Prostate gland (tissue), 2 donors: Measurements from ENCODE around the gene STX7. TPM values are rescaled to one million over a fixed set of nuclear protein-coding genes. Genes with fewer than 3 reads are reported as not detected.

Source experiments
- DNase-seq: peaks from one replicate; pipeline ENCODE4 v3.0.0-alpha.2; 2019; ENCODE audit warnings: low spot score
- H3K27ac ChIP-seq, 2 donors: fragments of 200-600 bp; sonication (generic); 2 replicates each; pipeline ENCODE4 v1.5.1; 2017 to 2019
- H3K27me3 ChIP-seq: fragments of 200-600 bp; sonication (generic); replicated peaks from 2 replicates; pipeline ENCODE4 v1.5.1; 2019; ENCODE audit not compliant: insufficient read depth
- H3K36me3 ChIP-seq, 2 donors: fragments of 200-600 bp; sonication (generic); 1 replicate in 1 of 2; 2 replicates in 1 of 2; pipeline versions ENCODE4 v1.5.1 to v1.8.1; 2017 to 2019
- H3K4me1 ChIP-seq: fragments of 200-600 bp; sonication (generic); replicated peaks from 2 replicates; pipeline ENCODE4 v1.5.1; 2019
- H3K4me3 ChIP-seq, 2 donors: fragments of 200-600 bp; sonication (generic); 2 replicates each; pipeline ENCODE4 v1.5.1; 2017 to 2019
- H3K9me3 ChIP-seq: fragments of 200-600 bp; sonication (generic); 2 replicates; pipeline ENCODE4 v1.5.1; 2017
- CTCF ChIP-seq, 4 experiments: fragments of 200-600 bp in 2 of 4; fragments of 450-650 bp in 2 of 4; sonication (generic) in 2 of 4; IDR thresholded peaks; 1 replicate in 3 of 4; 2 replicates in 1 of 4; pipeline ENCODE4 v1.5.1; 2016 to 2019; ENCODE audit warnings: antibody characterized with exemption in 4 of 4, mild to moderate bottlenecking in 2 of 4, moderate library complexity in 2 of 4
- POLR2A ChIP-seq: fragments of 450-650 bp; IDR thresholded peaks from one replicate; pipeline ENCODE4 v1.6.1; 2016; ENCODE audit warnings: antibody characterized with exemption, mild to moderate bottlenecking
- POLR2AphosphoS5 ChIP-seq: sonication (generic); formaldehyde crosslinking; IDR thresholded peaks from one replicate; pipeline ENCODE4 v1.6.1; 2017; ENCODE audit warnings: antibody characterized with exemption
- whole genome bisulfite sequencing: methylation state at CpG from one replicate; pipeline ENCODE4 v1.1.5; 2018; 5-methylcytosine and 5-hydroxymethylcytosine counted together
- intact Hi-C: fragments of 100-400 bp; cut with DNase I; formaldehyde crosslinking; loops from one replicate; pipeline ENCODE4 v1.14.2; 2022
- total RNA-seq, 2 donors: library from RNA; depleted of rRNA; stranded (reverse); fragments of >200 nt; gene quantifications; one replicate each; pipeline ENCODE4 v1.1.0, GENCODE V29; 2016

STX7 gene
- total RNA-seq, 2 donors from 2014 or later = 17.6 to 27.1 TPM

DNA sequence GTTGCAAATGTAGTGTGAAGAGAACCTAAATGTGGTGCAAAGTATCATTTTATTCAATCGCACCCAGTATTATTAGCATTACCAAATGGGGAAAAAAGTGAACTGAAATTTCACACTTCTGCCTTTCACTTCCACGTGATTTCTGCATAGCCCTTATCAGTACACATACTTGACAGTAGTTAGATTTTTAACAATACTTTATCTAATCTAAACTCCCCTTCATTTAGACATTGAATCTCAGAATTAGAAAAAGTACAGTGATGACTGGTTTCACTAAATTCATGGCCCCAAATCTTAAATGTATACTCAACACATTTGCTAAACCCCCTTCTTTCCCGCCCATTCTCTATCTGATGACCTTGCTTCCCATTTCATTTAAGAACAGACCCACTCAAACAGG lies 14.3 kb downstream of the STX7 start:
- intact Hi-C loops = no loop called here
- Histone ChIP-seq H3K27ac (no peak overlapping the region), H3K9me3 (no peaks in the 10 kb centered on the region), H3K27me3 (no peaks in the 10 kb centered on the region), H3K4me1 (no peaks in the 10 kb centered on the region), H3K4me3 (no peak overlapping the region), H3K36me3 (no peaks in the 10 kb centered on the region)
- no peak for DNase-seq
- no peak for TF ChIP-seq POLR2AphosphoS5
- no peak for TF ChIP-seq POLR2A
- TF ChIP-seq CTCF (IDR thresholded peaks at IDR 0.05) = no peak
- 84% methylated on average over 3 of the region's 3 CpGs for WGBS

DNA sequence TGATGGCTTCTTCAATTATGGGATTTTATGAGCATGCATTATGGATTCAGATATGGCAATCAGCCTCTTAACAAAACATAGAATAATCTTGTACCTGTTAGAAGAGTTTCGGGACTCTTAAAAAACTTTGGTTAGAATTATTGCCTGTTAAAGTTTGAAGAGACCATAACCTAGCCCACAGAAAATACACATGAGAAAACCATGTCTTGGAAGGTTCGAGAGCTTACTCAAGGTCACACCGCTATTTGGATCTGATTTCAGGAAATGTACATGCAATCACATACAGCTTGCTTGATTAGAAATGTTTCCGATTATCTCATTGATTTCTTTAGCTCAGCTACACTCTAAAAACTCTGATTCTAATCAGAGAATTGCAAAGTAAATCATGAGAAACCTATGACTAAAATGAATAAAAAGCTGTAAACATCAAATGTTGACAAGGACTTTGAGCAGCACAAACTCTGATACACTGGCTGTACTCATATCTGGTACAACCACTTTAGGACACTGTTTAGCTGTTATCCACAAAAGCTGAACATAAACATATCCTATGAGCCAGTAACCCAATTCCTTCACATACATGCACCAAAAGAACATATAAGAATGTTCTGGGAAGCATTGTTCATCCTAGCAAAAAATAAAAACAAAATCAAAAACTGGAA lies 16.3 kb downstream of the STX7 start:
- no peak for DNase-seq
- WGBS = 42% methylated on average over 4 of the region's 4 CpGs
- Histone ChIP-seq H3K4me1 (no peaks in the 10 kb centered on the region), H3K27me3 (no peaks in the 10 kb centered on the region), H3K9me3 (no peaks in the 10 kb centered on the region), H3K36me3 (no peaks in the 10 kb centered on the region), H3K27ac (no peak overlapping the region), H3K4me3 (no peak overlapping the region)
- intact Hi-C loops = no loop called here
- no peak for TF ChIP-seq POLR2A

DNA sequence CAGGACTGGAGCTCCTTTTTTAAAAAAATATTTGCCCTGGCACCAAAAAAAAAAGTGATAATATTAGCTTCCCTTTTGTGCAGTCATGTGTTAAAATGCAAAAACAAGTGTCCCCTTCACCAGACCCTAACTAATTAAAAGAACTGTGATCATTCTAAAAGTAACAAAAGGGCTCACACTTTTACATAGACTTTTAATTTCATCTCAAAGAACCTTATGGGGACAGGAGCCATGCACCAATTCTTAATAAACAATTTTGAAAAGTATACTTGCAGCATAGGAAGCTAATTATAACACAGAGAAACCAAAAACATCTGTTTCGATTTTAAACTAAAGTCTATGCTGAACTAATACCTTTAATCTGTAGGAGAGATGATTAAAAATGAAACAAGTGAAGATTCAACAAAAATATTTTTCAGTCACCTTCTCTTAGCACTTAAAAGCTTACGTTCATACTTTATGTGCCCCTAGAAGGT lies 17.3 kb downstream of the STX7 start:
- no peaks in the 10 kb centered on the region for H3K4me1 ChIP-seq
- H3K27ac ChIP-seq = no peak overlapping the region

DNA sequence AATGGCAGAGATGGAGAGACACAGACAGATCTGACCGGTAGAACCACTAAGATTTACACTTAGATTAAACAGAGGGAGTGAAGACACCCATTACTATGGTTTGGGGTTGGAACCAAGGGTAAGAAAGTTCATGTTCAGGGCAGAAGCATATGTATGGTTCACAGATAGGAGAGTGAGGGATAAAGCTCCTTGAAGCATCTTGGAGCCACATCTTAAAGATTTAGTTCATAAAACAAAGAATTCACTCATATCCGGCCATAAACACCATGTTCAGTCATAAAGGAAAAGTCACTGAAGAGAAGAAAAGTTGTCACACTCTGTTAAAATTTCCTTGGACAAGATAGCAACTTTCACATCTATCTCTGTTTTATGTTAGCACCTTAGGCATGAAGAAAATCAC lies 18.0 kb downstream of the STX7 start:
- H3K27ac ChIP-seq = no peak overlapping the region
- H3K36me3 ChIP-seq = no peaks in the 10 kb centered on the region
- WGBS = 48% methylated on average over 2 of the region's 2 CpGs
- intact Hi-C loops = no loop called here
- DNase-seq = no peak
- H3K27me3 ChIP-seq = no peaks in the 10 kb centered on the region
- no peaks in the 10 kb centered on the region for H3K4me1 ChIP-seq
- no peaks in the 10 kb centered on the region for H3K9me3 ChIP-seq
- H3K4me3 ChIP-seq = no peak overlapping the region
- TF ChIP-seq POLR2AphosphoS5 (no peak), POLR2A (no peak), CTCF (IDR thresholded peaks at IDR 0.05) (no peak)

More for the DNA sequence above, 17.3 kb downstream of the STX7 start:
- no peak for DNase-seq
- intact Hi-C loops = no loop called here
- 79% methylated on average over 2 of the region's 2 CpGs for WGBS
- TF ChIP-seq POLR2AphosphoS5 = no peak
- Histone ChIP-seq H3K9me3 (no peaks in the 10 kb centered on the region), H3K36me3 (no peaks in the 10 kb centered on the region), H3K27me3 (no peaks in the 10 kb centered on the region), H3K4me3 (no peak overlapping the region)

DNA sequence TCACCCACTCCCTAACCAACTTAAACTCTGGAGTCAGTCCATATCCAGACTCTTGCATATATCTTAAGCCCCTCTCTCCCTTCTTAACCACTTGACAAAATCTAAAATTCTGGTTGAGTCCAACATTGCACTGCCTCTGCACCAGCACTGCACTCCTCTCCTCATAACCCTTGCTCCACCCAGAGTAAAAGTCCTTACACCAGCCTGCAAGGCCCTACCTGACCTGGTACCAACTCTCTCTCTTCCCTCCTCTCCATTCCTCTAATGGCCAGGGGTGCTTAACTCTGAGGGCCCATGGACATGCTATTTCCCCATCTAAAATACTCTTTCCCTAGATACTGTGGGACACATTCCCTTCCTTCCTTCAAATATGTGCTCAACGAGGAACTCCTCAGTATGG lies 21.0 kb downstream of the STX7 start:
- 83% methylated on average over 1 of the region's 1 CpG for WGBS
- Histone ChIP-seq H3K27ac (no peak overlapping the region), H3K4me1 (no peaks in the 10 kb centered on the region)

More for the DNA sequence above, 21.0 kb downstream of the STX7 start:
- no peak for TF ChIP-seq POLR2AphosphoS5
- no peak for TF ChIP-seq CTCF (IDR thresholded peaks at IDR 0.05)
- TF ChIP-seq POLR2A = no peak
- Histone ChIP-seq H3K27me3 (no peaks in the 10 kb centered on the region), H3K9me3 (no peaks in the 10 kb centered on the region), H3K36me3 (no peaks in the 10 kb centered on the region), H3K4me3 (no peak overlapping the region)
- intact Hi-C loops = no loop called here
- no peak for DNase-seq
